Endothelial cell of umbilical vein (primary cell): ENCODE results near the gene EMC9. TPM values are rescaled to one million over a fixed set of nuclear protein-coding genes. Genes with fewer than 3 reads are reported as not detected.

Experiments
- BruUV-seq: library from RNA; stranded (reverse); fragments of 400-500 nt; replicated peaks from 2 replicates; lab custom pipeline; 2021; lab: Mats Ljungman, UMichigan
- CTCF ChIA-PET: fragments of 300-600, 350-600 bp; sonication (Branson Sonifier 250); formaldehyde crosslinking; loops from one replicate; lab custom pipeline; 2021; ENCODE audit warnings: antibody characterized with exemption, inconsistent platforms; lab: Charles Lee
- POLR2A ChIA-PET: fragments of 300-600, 350-600 bp; sonication (Branson Sonifier 250); formaldehyde crosslinking; loops from one replicate; lab custom pipeline; 2021; ENCODE audit warnings: antibody characterized with exemption, inconsistent platforms; lab: Charles Lee
- DNase-seq: peaks from one replicate; pipeline ENCODE4 v3.0.0-alpha.2; 2011; ENCODE audit warnings: low read depth, low spot score
- FAIRE-seq: peaks from 2 replicates; lab custom pipeline; 2011; peaks lifted over from hg19 to GRCh38; lab: Jason Lieb, UNC
- H2AFZ ChIP-seq: 2 replicates; pipeline ENCODE4 v1.6.0; 2012; ENCODE audit warnings: low read depth, low read length, control low read depth, inconsistent platforms
- H3K27ac ChIP-seq: 2 replicates; pipeline ENCODE4 v1.5.1; 2011; ENCODE audit warnings: low read depth, mild to moderate bottlenecking, control low read depth, low read length, moderate library complexity; ENCODE audit not compliant: insufficient read depth
- H3K27me3 ChIP-seq, 2 experiments: 2 replicates each; pipeline versions ENCODE4 v1.6.0 to v1.6.1; 2011; ENCODE audit warnings: low read length in 2 of 2, mixed read lengths in 1 of 2; ENCODE audit not compliant: control insufficient read depth in 2 of 2, insufficient read depth in 2 of 2
- H3K36me3 ChIP-seq, 2 experiments: 2 replicates in 1 of 2; 3 replicates in 1 of 2; pipeline ENCODE4 v1.5.1; 2011; ENCODE audit warnings: low read length in 2 of 2, mild to moderate bottlenecking in 1 of 2, moderate library complexity in 1 of 2; ENCODE audit not compliant: control insufficient read depth in 2 of 2, insufficient read depth in 2 of 2; ENCODE audit errors: extremely low read depth in 1 of 2
- H3K4me1 ChIP-seq: 3 replicates; pipeline ENCODE4 v1.5.1; 2011; ENCODE audit warnings: mild to moderate bottlenecking, low read length; ENCODE audit not compliant: control insufficient read depth, insufficient read depth; ENCODE audit errors: extremely low read depth
- H3K4me2 ChIP-seq: 2 replicates; pipeline ENCODE4 v1.6.1; 2011; ENCODE audit warnings: low read length, control low read depth, mixed read lengths; ENCODE audit not compliant: insufficient read depth
- H3K4me3 ChIP-seq, 3 experiments: fragments of 200-600 bp in 1 of 3; sonication (generic), shearing (Covaris generic) in 1 of 3; replicated peaks in 1 of 3; 2 replicates each; pipeline ENCODE4 v1.5.1; 2011 to 2016; ENCODE audit warnings: control low read depth in 3 of 3, low read length in 3 of 3, mild to moderate bottlenecking in 2 of 3, inconsistent platforms in 1 of 3, low read depth in 1 of 3, moderate library complexity in 1 of 3; ENCODE audit not compliant: insufficient read depth in 1 of 3
- H3K79me2 ChIP-seq: 2 replicates; pipeline ENCODE4 v1.6.0; 2012; ENCODE audit warnings: low read length, inconsistent platforms; ENCODE audit not compliant: control insufficient read depth, insufficient read depth
- H3K9ac ChIP-seq: replicated peaks from 2 replicates; pipeline ENCODE3; 2011; ENCODE audit warnings: low read length, control low read depth; ENCODE audit not compliant: insufficient read depth; ENCODE audit errors: extremely low read depth
- H3K9me1 ChIP-seq: replicated peaks from 3 replicates; pipeline ENCODE4 v1.6.0; 2011; ENCODE audit warnings: mild to moderate bottlenecking, low read length; ENCODE audit not compliant: control insufficient read depth, insufficient read depth; ENCODE audit errors: extremely low read depth
- H3K9me3 ChIP-seq: replicated peaks from 2 replicates; pipeline ENCODE4 v1.5.1; 2012; ENCODE audit warnings: low read length, inconsistent platforms; ENCODE audit not compliant: control insufficient read depth, insufficient read depth
- H4K20me1 ChIP-seq: replicated peaks from 2 replicates; pipeline ENCODE3; 2011; ENCODE audit warnings: mild to moderate bottlenecking, low read length; ENCODE audit not compliant: control insufficient read depth, insufficient read depth; ENCODE audit errors: extremely low read depth
- EZH2 ChIP-seq: IDR thresholded peaks from 2 replicates; pipeline ENCODE4 v1.6.1; 2012; ENCODE audit warnings: borderline replicate concordance, low read depth, mild to moderate bottlenecking, moderate library complexity, low read length, inconsistent platforms; ENCODE audit not compliant: severe bottlenecking
- FOS ChIP-seq: IDR thresholded peaks from 2 replicates; pipeline ENCODE4 v1.6.1; 2011; ENCODE audit warnings: mild to moderate bottlenecking, low read length, moderate library complexity, borderline replicate concordance; ENCODE audit not compliant: insufficient read depth
- GATA2 ChIP-seq: IDR thresholded peaks from 2 replicates; pipeline ENCODE4 v1.7.0; 2011; ENCODE audit warnings: low read depth, mild to moderate bottlenecking, moderate library complexity, mixed read lengths, low read length; ENCODE audit not compliant: insufficient read length, insufficient read depth
- JUN ChIP-seq: IDR thresholded peaks from 2 replicates; pipeline ENCODE4 v1.6.1; 2011; ENCODE audit warnings: borderline replicate concordance, low read depth; ENCODE audit not compliant: insufficient read length, insufficient read depth
- MYC ChIP-seq: IDR thresholded peaks from one replicate; pipeline ENCODE4 v1.6.1; 2011; ENCODE audit warnings: mild to moderate bottlenecking, low read depth, low read length
- POLR2A ChIP-seq: IDR thresholded peaks from 2 replicates; pipeline ENCODE4 v1.6.1; 2012; ENCODE audit warnings: low read depth, mild to moderate bottlenecking, control low read depth, low read length
- POLR2AphosphoS5 ChIP-seq: IDR thresholded peaks from 2 replicates; pipeline ENCODE4 v1.6.1; 2012; ENCODE audit warnings: low read depth, mild to moderate bottlenecking, control low read depth, low read length, moderate library complexity; ENCODE audit not compliant: insufficient read depth
- dilution Hi-C: fragments of 300-500 bp; cut with MboI; formaldehyde crosslinking; loops from one replicate; pipeline ENCODE4 v1.15.0; 2019; ENCODE audit warnings: low sequenced_read_pairs; ENCODE audit not compliant: extremely low pct_ligation_motif_present
- intact Hi-C: fragments of 100-400 bp; cut with micrococcal nuclease; formaldehyde crosslinking; loops from one replicate; pipeline ENCODE4 v1.10.0; 2022
- polyA plus RNA-seq, 4 experiments: library from polyadenylated mRNA; depleted of rRNA in 3 of 4; stranded (reverse) in 3 of 4; unstranded in 1 of 4; fragments of >200 nt; gene quantifications; 2 replicates each; pipeline versions ENCODE4 v1.2.1 to v1.2.3, GENCODE V29; 2011 to 2012; ENCODE audit warnings: missing spikeins in 1 of 4
- total RNA-seq: library from RNA; stranded (reverse); gene quantifications from 2 replicates; pipeline ENCODE4 v1.2.3, GENCODE V29; 2021
- TF ChIP-seq, protein P1 (sequence below): IDR thresholded peaks from 2 replicates; pipeline ENCODE4 v1.6.1; 2011; ENCODE audit not compliant: insufficient read depth, insufficient read length
- TF ChIP-seq, protein P2 (sequence below), 2 donors: IDR thresholded peaks; 1 replicate in 1 of 2; 2 replicates in 1 of 2; pipeline ENCODE4 v1.5.1; 2011; ENCODE audit warnings: low read length in 2 of 2, mild to moderate bottlenecking in 2 of 2, moderate library complexity in 2 of 2, control low read depth in 1 of 2, inconsistent platforms in 1 of 2, low read depth in 1 of 2; ENCODE audit not compliant: insufficient read depth in 1 of 2; ENCODE audit errors: extremely low read depth in 1 of 2

Gene EMC9
- total and polyA plus RNA-seq, 2 donors (not counting 3 experiments of a cell fraction or from before 2014, with no cell fraction given) = 21.8 to 31.8 TPM

DNA sequence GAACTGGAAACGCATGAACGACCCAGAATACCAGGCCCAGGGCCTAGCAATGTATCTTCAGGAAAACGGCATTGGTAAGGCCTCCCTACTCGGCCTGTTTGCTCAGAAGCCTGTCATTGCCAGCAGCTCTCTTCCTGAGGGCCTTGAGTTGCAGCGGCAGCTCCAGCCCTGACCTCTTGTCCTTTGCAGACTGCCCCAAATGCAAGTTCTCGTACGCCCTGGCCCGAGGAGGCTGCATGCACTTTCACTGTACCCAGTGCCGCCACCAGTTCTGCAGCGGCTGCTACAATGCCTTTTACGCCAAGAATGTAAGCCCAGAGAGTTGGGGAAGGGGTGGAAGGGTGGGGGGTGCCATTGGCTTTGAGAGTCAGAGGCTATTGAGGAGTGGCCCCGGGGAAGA lies 15.9 kb upstream of the EMC9 start:
- intact Hi-C loops (no loop called here), dilution Hi-C loops (no loop called here)
- Histone ChIP-seq H2AFZ (no peak overlapping the region), H3K9me1 (no peaks in the 10 kb centered on the region), H3K36me3 (peaks cover 25 to 41% of the 10 kb centered on the region in 2 experiments), H3K4me3 (no peak overlapping the region), H3K9me3 (no peaks in the 10 kb centered on the region), H4K20me1 (no peaks in the 10 kb centered on the region), H3K27me3 (no peaks in the 10 kb centered on the region), H3K79me2 (peaks cover 5% of the 10 kb centered on the region), H3K9ac (no peak overlapping the region), H3K4me1 (peaks cover 15% of the 10 kb centered on the region), H3K27ac (no peak overlapping the region), H3K4me2 (no peak overlapping the region)
- DNase-seq (no peak), FAIRE-seq (no peak)
- ChIA-PET POLR2A (no interaction called here), CTCF (interaction anchor here (1.4 kb wide), 1 partner anchor 11 kb away, joined by 3 read pairs; the partner anchor contains the start of gene PSME2)
- TF ChIP-seq MYC = no peak
- no peak for TF ChIP-seq GATA2
- TF ChIP-seq POLR2AphosphoS5 = no peak
- TF ChIP-seq EZH2 = no peak
- no TSS peak for BruUV-seq

DNA sequence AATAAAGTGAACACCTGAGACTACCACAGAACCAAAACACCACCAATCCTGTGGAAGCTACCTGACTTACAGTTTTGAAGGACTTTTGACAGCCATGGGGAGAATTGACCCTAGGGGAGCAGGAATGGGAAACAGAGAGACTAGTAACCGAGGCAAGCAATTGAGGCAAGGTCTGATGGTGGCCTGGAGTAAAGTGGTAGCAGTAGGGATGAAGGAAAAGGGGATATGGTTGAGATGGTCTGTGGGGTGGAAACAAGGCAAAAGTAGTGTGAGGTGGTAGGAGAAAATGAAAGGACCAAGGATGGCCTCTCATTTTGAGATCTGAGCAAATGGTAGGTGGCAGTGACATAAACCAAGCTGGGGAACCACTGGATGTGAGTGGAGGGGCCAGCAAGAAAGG lies 15.4 kb upstream of the EMC9 start:
- intact Hi-C loops = no loop called here
- TF ChIP-seq EZH2 (no peak), MYC (no peak), JUN (no peak), POLR2A (no peak), POLR2AphosphoS5 (no peak), FOS (no peak), GATA2 (no peak)
- TF ChIP-seq, protein P1, sequence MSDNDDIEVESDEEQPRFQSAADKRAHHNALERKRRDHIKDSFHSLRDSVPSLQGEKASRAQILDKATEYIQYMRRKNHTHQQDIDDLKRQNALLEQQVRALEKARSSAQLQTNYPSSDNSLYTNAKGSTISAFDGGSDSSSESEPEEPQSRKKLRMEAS = no peak
- TF ChIP-seq, protein P2, sequence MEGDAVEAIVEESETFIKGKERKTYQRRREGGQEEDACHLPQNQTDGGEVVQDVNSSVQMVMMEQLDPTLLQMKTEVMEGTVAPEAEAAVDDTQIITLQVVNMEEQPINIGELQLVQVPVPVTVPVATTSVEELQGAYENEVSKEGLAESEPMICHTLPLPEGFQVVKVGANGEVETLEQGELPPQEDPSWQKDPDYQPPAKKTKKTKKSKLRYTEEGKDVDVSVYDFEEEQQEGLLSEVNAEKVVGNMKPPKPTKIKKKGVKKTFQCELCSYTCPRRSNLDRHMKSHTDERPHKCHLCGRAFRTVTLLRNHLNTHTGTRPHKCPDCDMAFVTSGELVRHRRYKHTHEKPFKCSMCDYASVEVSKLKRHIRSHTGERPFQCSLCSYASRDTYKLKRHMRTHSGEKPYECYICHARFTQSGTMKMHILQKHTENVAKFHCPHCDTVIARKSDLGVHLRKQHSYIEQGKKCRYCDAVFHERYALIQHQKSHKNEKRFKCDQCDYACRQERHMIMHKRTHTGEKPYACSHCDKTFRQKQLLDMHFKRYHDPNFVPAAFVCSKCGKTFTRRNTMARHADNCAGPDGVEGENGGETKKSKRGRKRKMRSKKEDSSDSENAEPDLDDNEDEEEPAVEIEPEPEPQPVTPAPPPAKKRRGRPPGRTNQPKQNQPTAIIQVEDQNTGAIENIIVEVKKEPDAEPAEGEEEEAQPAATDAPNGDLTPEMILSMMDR (IDR thresholded peaks at IDR 0.05; ENCODE audit: extremely low read depth in 1 of 2, insufficient read depth in 1 of 2, low read depth in 1 of 2, low read length in 2 of 2) = no peak
- H3K4me3 ChIP-seq = no peak overlapping the region
- ChIA-PET CTCF (interaction anchor here (1.4 kb wide), 1 partner anchor 11 kb away, joined by 3 read pairs; the partner anchor contains the start of gene PSME2), POLR2A (no interaction called here)
- DNase-seq (no peak), FAIRE-seq (no peak)
- H4K20me1 ChIP-seq = no peaks in the 10 kb centered on the region
- H3K79me2 ChIP-seq = peaks cover 2% of the 10 kb centered on the region
- H3K9me1 ChIP-seq = no peaks in the 10 kb centered on the region
- H3K9ac ChIP-seq = no peak overlapping the region
- no peak overlapping the region for H3K27ac ChIP-seq
- dilution Hi-C loops = no loop called here
- peaks cover 25 to 42% of the 10 kb centered on the region in 2 experiments for H3K36me3 ChIP-seq
- peaks cover 10% of the 10 kb centered on the region for H3K4me1 ChIP-seq
- no TSS peak for BruUV-seq
- no peak overlapping the region for H3K4me2 ChIP-seq
- no peaks in the 10 kb centered on the region for H3K9me3 ChIP-seq
- H2AFZ ChIP-seq = no peak overlapping the region
- no peaks in the 10 kb centered on the region for H3K27me3 ChIP-seq
